ENCODE measurements around the gene SUCLG1. TPM values are rescaled to one million over a fixed set of nuclear protein-coding genes. Genes with fewer than 3 reads are reported as not detected.

SUCLG1 gene
- total RNA-seq, 1 experiment from 2014 or later: 94.7 TPM

Other genes with a start within 250 kb of the SUCLG1 start
- 0.10 and 0.16 TPM in 2 replicates for gene DNAH6, start 57.2 kb upstream of the SUCLG1 start, total RNA-seq (2014; rRNA removed; shearing (Covaris generic))

All from HT1080 (cell line).